HUES6 (cell line): Measurements from ENCODE around the gene CCDC74A.
"Not testable (repeated sequence)": the region's sequence is repeated elsewhere in the genome, so short reads cannot be mapped to it uniquely, and the experiment has no call there.

Experiments
- H3K27ac ChIP-seq: 2 replicates; pipeline ENCODE4 v1.7.0; 2013; ENCODE audit warnings: low read depth, mild to moderate bottlenecking, low read length, inconsistent platforms
- H3K27me3 ChIP-seq: 2 replicates; pipeline ENCODE4 v1.6.1; 2013; ENCODE audit warnings: low read length; ENCODE audit not compliant: control insufficient read depth, insufficient read depth
- H3K36me3 ChIP-seq: 2 replicates; pipeline ENCODE4 v1.6.1; 2013; ENCODE audit warnings: low read length; ENCODE audit not compliant: control insufficient read depth, insufficient read depth
- H3K4me1 ChIP-seq: 2 replicates; pipeline ENCODE4 v1.6.1; 2013; ENCODE audit warnings: low read length; ENCODE audit not compliant: control insufficient read depth, insufficient read depth
- H3K4me3 ChIP-seq: 2 replicates; pipeline ENCODE4 v1.5.1; 2013; ENCODE audit warnings: low read depth, low read length
- H3K9ac ChIP-seq: one replicate; pipeline ENCODE4 v1.6.1; 2013; ENCODE audit warnings: mild to moderate bottlenecking, low read length
- H3K9me3 ChIP-seq: 2 replicates; pipeline ENCODE4 v1.6.1; 2013; ENCODE audit warnings: low read depth, low read length; ENCODE audit not compliant: control insufficient read depth, insufficient read depth

CCDC74A gene

DNA sequence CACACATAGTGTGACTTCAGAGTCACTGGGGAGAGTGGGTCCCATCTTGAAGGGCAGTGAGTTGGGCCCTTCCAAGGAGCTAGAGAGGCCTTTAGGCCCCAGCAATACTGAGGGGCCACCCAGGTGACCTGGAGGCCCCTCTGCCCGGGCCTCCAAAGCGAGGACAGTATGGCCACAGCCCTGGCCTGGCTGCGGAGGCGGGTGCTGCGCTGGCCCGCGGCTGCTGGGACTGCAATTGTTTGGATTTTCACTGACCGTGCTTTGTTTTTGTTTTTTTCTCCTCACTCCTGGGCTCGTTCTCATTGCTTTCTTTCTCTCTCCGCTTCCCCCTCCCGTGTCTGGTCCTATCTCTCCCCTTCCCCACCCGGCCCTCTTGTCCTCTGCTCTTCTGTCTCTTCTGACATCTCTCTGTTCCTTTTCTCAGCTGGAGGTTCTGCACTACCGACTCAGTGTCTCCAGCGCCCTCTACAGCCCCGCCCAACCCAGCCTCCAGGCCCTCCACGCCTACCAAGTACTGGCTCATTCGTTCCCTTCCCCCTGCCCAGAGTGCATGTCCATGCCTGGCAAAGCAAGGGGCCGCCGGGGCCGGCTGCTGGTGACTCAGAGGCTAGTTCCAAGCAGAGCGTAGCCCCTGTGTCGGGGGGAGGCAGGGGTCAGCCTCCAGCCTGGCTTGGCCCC is 16.3 kb upstream of the CCDC74A start:
- not testable (repeated sequence) for H3K27me3 ChIP-seq, H3K9me3 ChIP-seq, H3K9ac ChIP-seq, H3K4me3 ChIP-seq, H3K27ac ChIP-seq, H3K4me1 ChIP-seq
- peaks cover 70% of the 10 kb centered on the region for H3K36me3 ChIP-seq

DNA sequence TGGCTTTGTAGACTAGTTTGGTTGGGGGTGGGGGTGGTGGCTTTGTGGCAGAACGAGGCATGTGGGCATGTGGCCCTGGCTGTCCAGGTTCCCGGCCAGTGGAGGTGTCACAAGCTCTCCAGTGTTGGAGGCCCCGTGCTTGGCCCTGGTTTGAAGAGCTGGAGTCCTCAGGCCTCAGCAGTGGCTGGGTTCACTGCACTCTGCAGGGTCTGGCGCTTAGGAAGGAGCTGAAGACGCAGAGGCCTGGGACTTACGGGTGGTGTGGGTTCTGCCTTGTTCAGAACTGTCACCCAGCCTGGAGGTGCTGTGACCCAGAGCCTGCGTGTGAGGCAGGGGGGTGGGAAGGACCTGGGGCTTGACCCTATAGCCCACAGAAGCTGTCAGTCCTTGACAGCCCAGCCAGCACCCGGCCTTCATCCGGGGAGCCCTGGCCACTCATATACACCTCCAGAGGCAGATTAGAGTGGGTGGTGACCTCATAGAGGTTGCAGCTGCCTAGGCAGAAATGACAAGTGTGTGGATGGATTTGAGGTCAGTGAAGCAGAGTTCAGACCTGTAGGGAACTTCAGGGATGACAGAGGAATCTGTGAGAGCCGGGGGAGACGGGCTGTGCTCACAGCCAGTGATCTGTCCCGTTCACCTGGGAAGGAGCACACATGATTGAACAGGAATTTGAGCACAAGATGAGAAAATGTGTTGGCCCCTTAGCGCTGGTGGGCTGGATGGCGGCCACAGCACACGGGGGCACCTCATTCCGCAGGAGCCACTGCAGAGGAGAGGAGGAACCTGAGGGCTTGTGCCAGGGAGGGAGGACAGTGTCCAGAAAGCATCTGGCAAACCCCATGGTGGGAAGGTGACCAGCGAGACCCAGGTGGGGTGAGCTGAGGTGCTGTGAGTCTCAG is 15.5 kb upstream of the CCDC74A start:
- not testable (repeated sequence) for H3K9ac ChIP-seq, H3K4me3 ChIP-seq, H3K27me3 ChIP-seq, H3K9me3 ChIP-seq, H3K27ac ChIP-seq, H3K4me1 ChIP-seq
- peaks cover 69% of the 10 kb centered on the region for H3K36me3 ChIP-seq

DNA sequence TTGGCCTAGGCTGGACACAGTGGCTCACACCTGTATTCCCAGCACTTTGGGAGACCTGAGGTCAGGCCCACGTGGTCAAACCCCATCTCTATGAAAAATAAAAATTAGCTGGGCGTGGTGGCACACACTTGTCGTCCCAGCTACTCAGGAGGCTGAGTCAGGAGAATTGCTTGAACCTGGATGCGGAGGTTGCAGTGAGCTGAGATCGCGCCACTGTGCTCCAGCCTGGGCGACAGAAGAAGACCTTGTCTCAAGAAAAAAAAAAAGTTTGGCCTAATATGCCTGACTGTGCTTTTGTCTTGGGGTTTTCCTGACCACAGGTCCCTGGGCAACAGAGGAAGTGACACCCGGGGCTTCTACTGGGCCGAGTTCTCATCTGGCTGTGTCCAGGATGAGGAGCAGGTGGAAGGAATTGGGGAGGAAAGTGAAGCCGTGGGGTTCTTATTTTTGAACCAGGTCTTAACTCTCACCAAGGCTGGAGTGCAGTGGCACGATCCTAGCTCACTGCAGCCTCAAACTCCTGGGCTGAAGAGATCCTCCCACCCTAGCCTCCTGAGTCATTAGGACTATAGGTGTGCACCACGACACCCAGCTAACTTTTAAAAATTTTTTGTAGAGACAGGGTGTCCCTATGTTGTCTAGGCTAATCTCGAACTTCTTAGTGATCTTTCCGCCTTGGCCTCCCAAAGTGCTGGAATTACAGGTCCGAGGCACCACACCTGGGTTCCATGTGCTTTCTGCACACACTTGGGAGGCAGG is 13.1 kb upstream of the CCDC74A start:
- H3K9me3 ChIP-seq, H3K4me1 ChIP-seq, H3K27ac ChIP-seq, H3K9ac ChIP-seq, H3K27me3 ChIP-seq, H3K4me3 ChIP-seq: not testable (repeated sequence)
- H3K36me3 ChIP-seq, result peaks cover 70% of the 10 kb centered on the region

- H3K4me3 ChIP-seq, H3K9ac ChIP-seq, H3K27me3 ChIP-seq, H3K9me3 ChIP-seq, H3K27ac ChIP-seq, H3K4me1 ChIP-seq: not testable (repeated sequence)
- H3K36me3 ChIP-seq, result peaks cover 70% of the 10 kb centered on the region
These were observed 12.5 kb upstream of the CCDC74A start for GRCh38 chr2:131515235-131515634.

- H3K9ac ChIP-seq, result no peak overlapping the region
- no peaks in the 10 kb centered on the region for H3K9me3 ChIP-seq
- H3K27me3 ChIP-seq, result no peaks in the 10 kb centered on the region
- H3K4me3 ChIP-seq, result no peak overlapping the region
- H3K27ac ChIP-seq, result no peak overlapping the region
- no peaks in the 10 kb centered on the region for H3K4me1 ChIP-seq
- H3K36me3 ChIP-seq, result peaks cover 75% of the 10 kb centered on the region
These were observed 11.7 kb upstream of the CCDC74A start for GRCh38 chr2:131516011-131516410.

DNA sequence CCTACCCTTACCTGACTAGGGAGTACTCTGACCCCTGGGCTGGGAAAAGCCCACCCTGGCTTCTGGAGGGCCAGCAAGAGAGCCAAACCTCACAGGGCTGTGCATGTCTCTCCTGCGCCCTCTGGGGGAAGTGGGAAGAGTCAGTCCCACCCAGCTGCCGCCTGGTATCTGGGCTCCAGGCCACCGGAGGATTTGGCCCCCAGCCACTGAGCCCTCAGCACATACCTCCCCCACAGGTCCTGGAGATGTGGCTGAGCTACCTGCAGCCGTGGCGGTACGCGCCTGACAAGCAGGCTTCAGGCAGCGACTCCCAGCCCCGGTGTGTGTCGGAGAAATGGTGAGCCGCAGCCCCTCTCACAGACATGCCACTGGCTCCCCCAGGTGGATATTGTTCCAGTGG is 11.1 kb upstream of the CCDC74A start:
- not testable (repeated sequence) for H3K9ac ChIP-seq, H3K27ac ChIP-seq, H3K27me3 ChIP-seq, H3K4me1 ChIP-seq, H3K9me3 ChIP-seq, H3K4me3 ChIP-seq
- H3K36me3 ChIP-seq, result peaks cover 76% of the 10 kb centered on the region

DNA sequence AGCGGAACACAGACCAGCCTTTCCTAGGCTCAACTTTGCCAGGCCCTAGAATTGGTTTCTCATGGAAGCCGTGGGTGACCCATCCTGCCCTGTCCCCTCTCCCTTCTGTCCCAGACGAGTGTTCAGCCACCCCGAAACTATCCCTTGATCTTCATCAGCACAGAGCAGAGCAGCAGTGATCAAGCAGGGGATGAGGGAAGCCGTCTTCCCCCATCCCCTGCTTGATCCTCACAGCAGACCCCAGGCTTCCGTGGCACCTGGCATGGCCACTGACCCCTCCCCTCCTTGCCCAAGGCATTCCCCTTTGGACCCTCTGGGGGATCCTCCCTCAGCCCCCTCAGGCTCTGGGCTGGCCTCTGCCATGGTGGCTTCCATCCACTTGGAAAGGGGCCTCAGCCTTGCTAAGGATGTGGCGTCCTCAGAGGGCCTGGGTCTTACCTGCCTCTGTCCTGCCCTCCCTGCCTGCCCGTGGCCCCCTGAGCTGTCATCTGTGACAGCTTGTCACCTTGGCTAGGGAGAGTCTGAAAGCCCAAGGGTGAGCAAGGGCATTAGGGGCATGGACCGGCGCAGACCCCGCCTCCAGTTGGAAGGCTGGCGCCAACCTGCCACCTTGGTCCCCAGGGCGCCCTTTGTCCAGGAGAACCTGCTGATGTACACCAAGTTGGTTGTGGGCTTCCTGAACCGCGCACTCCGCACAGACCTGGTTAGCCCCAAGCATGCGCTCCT is 10.4 kb upstream of the CCDC74A start:
- no peaks in the 10 kb centered on the region for H3K27me3 ChIP-seq
- H3K4me1 ChIP-seq, result no peaks in the 10 kb centered on the region
- peaks cover 75% of the 10 kb centered on the region for H3K36me3 ChIP-seq
- H3K9ac ChIP-seq, result no peak overlapping the region
- no peaks in the 10 kb centered on the region for H3K9me3 ChIP-seq
- no peak overlapping the region for H3K4me3 ChIP-seq
- no peak overlapping the region for H3K27ac ChIP-seq

DNA sequence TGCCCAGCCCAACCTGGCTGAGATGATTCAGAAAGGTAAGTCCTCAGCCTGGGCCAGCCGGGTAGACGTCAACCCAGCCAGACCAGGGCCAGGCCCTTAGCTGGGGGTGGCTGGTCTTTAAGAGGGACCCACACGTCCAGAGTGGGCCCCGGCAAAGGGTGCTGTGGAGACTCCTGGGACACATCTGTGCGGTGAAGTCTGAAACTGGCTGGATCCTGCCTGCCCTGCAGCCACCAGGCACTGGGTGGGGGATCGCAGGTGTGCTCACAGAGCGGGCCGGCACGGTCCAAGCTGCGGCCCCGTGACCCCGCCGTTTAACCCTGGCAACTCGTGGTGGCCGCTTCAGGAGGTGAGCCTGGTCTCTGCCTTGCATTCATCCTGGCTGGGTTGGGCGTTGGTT is 9.8 kb upstream of the CCDC74A start:
- H3K36me3 ChIP-seq, result peaks cover 70% of the 10 kb centered on the region
- not testable (repeated sequence) for H3K9ac ChIP-seq, H3K9me3 ChIP-seq, H3K4me1 ChIP-seq, H3K27me3 ChIP-seq, H3K27ac ChIP-seq, H3K4me3 ChIP-seq

- H3K36me3 ChIP-seq, result peaks cover 65% of the 10 kb centered on the region
These were observed 9.2 kb upstream of the CCDC74A start for GRCh38 chr2:131518531-131518930.

GRCh38 chr2:131519466-131519865 is 8.2 kb upstream of the CCDC74A start:
- Histone ChIP-seq H3K9me3 (no peaks in the 10 kb centered on the region), H3K9ac (no peak overlapping the region), H3K4me3 (no peak overlapping the region), H3K36me3 (peaks cover 56% of the 10 kb centered on the region), H3K27me3 (no peaks in the 10 kb centered on the region), H3K4me1 (no peaks in the 10 kb centered on the region), H3K27ac (no peak overlapping the region)

More at GRCh38 chr2:131518531-131518930, 9.2 kb upstream of the CCDC74A start:
- H3K9me3 ChIP-seq, H3K9ac ChIP-seq, H3K27me3 ChIP-seq, H3K27ac ChIP-seq, H3K4me3 ChIP-seq, H3K4me1 ChIP-seq: not testable (repeated sequence)
